Measurements from ENCODE around the gene PSMD11.

PSMD11 gene

DNA sequence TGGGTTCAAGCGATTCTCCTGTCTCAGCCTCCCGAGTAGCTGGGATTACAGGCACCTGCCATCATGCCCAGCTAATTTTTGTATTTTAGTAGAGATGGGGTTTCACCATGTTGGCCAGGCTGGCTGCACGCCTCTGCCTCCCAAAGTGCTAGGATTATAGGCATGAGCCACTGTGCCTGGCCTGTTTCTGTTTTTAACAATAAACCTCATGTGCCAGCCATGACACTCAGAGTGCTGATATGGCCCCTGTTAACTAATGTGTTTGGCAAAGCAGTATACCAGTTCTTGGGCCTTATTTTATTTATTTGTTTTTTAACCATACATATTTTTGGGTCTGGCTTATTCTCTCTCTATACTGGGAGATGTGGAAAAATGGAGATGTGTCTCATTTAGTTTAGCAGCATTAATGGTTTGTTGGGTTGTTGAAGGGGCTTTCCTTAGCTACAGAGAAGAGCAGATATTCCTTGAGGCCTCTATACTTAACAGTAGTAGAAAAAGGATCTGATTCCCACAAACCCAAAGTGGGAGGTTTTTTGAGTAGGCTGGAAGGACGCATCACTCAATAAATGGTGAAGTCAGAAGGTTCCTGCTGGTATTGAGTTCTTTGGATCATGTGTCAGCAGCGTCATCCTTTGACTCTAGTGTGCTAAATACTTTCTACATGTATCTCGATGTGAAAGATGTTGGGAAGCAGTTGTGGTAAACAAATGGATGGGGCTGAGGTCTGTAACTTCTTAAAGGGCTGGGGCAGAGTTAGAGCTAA lies 26.3 kb downstream of the PSMD11 start:
- DNase-seq = no peak

- DNase-seq = no peak
Measured at GRCh38 chr17:32471652-32472051, 27.3 kb downstream of the PSMD11 start.

DNA sequence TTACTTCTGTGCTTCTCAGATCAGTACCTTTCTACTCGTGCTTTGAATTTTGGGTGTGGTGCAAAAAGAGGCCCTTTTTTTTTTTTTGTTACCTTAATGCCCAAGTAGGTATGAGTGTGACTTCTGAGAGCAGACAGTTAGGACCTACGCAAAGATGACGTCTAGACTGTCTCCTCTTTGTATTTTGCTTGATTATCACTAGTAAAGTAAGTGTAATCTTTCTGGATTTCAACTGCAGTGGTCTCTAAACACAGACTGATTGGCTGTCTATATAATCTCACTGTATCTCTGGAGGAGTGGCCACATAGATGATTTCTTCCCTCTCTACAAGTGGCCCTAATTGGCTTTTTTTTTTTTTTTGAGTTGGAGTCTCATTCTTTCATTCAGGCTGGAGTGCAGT lies 30.9 kb downstream of the PSMD11 start:
- DNase-seq = no peak

GRCh38 chr17:32477220-32477619 lies 32.9 kb downstream of the PSMD11 start:
- DNase-seq = no peak

DNA sequence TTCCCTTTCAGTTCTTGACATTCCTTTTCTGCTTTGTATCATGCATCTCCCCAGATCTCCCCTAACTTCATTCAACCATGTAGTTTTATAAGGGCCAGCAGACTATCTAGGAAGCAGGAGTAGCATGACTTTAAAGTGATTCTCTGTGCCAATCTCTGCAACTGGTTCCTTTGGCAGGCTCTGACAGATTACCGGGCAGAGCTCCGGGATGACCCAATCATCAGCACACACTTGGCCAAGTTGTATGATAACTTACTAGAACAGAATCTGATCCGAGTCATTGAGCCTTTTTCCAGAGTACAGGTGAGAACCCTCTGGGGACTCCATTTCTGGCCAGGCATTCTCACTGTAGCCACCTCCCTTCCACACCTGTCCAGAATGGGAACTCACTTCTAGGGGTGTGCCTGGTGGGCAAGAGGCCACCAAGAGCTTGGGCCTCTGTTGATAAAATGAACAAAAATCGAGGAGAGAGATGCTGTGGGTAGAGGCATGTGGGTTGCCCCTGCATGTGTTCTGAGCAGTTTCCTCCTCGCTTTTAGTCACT lies 34.8 kb downstream of the PSMD11 start:
- DNase-seq = no peak

DNA sequence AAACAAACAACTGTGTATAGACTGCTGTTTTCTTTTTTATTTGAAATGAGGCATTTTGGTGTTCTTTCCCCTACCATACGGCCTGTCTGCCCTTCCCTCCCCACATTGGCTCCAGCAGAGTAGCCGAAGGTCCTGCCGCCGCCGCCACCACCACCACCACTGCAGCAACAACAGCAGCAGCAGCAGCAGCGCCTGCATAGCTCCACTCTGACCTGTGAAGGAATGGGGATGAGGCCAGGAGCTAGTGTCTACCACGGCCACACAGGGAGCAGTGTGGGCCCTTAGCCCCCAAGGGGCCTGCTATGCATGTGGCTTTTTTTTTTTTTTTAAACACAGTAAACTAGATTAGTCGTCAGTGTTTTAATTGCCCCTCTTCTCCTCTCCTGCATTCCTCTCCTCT lies 36.9 kb downstream of the PSMD11 start:
- no peak for DNase-seq

- no peak for DNase-seq
Measured at GRCh38 chr17:32482568-32483320, 38.4 kb downstream of the PSMD11 start.

DNA sequence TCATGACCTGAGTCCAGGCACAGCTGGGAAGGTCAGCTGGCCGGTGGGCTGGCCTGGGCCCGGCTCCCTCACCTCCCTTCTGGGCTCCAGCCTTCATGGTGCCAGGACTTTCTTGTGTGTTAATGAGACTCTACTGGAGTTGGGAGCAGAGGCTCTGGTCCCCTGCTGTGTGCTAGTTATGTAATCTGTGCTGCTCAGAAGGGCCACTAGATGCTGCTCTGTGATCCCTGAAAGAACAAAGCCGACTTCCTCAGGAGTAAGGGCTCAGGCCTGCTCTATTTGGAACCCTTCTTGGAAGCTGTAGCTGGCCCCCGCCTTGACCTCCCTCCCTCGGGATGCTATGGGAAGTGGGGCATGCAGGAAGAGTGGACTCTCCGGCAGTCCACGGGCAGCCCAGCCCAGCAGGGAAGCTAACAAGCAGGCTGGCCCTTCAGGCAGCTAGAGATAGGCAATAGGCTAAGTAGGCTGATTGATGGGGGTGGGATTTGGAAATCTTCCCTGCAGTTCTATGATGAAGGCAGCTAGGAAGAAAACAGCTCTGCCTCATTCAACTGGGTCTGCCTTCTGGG lies 39.2 kb downstream of the PSMD11 start:
- DNase-seq = peak; percentile 27

GRCh38 chr17:32484041-32484461 lies 39.7 kb downstream of the PSMD11 start:
- DNase-seq = no peak

- DNase-seq = no peak
Measured at GRCh38 chr17:32484628-32485027, 40.3 kb downstream of the PSMD11 start.

DNA sequence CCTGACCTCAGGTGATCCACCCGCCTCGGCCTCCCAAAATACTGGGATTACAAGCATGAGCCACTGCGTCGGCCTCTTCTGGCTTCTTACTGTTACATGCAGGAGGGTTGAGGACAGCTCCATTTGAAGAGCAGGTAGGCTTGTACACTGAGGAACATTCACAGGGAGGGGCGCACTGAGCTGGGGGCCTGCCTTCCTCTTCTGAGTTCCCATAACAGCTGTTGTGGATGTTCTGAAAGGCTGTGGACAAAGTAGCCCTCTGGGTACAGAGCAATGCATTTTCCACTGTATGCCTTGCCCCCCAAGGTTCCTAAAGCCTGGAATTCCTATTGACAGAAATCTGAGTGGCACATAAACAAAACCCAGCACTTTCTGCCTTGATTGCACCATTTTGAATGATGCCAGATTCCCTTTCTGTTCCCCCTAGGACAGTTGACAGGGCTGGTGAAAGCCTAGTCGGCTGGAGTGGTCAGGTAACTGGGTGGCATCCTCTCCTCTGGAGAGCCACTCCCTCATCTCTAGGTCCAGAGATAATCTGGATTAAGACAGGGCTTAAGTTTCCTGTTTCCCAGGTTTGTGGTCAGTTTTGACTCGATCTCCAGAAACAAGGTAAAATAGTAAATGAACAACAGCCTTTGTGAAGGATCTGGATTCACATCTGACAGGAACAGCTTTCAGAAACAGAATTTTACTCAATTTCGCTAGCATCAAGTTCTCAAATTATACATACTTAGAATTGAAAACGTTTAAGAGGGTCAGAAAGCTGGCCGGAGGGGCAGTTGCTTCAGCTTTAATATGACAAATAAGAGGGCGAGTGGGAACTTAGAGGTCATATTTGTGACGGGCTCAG lies 41.2 kb downstream of the PSMD11 start:
- DNase-seq = no peak

GRCh38 chr17:32486111-32486700 lies 41.9 kb downstream of the PSMD11 start:
- peak; percentile 72 for DNase-seq

GRCh38 chr17:32486701-32487472 lies 42.6 kb downstream of the PSMD11 start, which contains the start of gene CDK5R1:
Gene CDK5R1, plus strand, starts transcription at chr17:32486993. Its CDS starts 628 bp downstream, at chr17:32487621.
- DNase-seq = peak; percentile 68

- DNase-seq = no peak
Measured at GRCh38 chr17:32487473-32488176, 43.3 kb downstream of the PSMD11 start.

GRCh38 chr17:32488177-32488542 lies 43.9 kb downstream of the PSMD11 start:
- DNase-seq = no peak

DNA sequence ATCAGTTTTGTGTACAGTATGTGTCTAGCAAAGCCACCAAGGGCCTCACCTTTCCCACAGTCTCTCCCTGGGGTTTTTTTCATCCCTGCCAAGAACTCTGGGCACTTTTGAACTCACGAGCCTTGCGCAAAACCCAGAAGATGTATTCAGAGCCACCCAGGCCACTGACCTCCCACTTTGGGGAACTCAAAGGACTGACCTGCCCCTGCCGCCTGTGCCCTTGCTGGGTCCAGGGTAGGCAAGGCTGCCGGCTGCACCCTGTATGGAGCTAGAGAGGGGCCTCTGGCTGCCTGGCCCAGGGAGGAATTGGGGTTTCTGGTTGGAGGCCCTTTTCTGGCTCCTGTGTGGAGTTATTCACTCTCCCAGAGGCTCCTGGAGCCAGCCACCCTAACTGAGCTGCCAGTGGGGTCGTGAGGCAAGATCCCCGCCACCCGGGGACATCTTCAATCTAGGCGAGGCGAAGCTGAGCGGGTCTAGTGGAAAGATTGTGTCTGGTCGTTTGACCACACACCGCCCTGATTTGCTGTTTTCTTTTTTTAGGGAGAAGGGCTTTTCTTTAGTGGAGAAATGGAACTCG lies 44.4 kb downstream of the PSMD11 start:
- no peak for DNase-seq

DNA sequence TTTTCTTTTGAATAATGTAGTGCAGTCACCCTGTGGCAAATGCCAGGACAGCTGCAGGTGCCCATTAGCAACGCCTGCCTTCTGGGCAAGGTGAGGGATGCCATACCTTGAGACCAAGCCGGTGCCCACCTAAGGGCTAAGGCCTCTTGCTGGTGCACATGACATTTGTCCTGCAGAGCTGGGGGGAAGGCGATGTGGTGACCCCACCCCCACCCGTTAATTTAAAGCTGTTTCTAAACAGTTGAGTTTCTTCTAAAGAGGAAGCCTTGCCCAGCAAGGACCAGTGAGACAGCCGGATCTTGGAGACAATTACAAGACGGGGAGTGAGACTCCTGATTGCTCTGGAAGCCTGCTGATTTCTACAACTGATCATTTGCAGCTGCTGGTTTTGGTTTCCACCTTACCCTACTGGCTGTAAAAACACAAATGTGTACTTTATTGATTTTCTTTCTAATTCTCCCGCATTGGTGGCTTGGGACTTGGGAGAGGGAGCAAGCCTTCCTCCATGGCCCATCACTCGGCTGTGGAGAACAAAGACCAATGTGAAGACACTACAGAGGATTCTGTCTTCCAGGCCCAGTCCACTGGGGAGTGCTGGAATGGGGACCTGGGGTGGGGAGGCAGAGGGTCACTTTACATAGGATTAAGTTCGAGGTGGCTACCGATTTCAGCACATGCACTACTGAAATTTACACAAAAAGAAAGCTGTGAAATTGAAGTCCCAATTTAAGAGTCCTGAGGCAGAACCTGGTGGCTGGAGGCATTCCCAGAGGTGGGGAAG lies 45.2 kb downstream of the PSMD11 start:
- DNase-seq = no peak

DNA sequence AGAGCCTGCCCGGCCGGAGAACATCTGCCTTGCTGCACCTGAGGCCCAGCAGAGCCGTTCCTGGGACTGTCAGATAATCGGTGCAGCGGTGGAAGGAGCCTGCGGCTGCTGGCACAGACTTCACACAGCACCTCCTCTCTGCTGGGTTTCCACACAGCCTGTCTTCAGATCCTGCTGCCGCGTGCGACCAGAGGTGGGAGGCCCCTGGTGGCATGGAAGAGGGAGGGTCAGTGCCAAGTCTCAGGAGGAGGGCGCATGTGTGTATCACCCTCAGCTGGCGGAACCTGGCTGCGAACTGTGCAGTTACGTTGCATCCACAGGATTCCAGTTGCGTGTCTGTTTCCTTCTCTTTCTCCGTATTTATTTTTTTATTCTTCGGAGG lies 45.8 kb downstream of the PSMD11 start:
- no peak for DNase-seq

GRCh38 chr17:32491371-32492263 lies 47.3 kb downstream of the PSMD11 start:
- DNase-seq = no peak

All from NCI-H1105 (cell line).